Measurements from ENCODE around the gene KCNJ12.
A peak's percentile ranks its signal among the peaks of the same experiment; 100 is the strongest.
"Not testable (repeated sequence)": the region's sequence is repeated elsewhere in the genome, so short reads cannot be mapped to it uniquely, and the experiment has no call there.

KCNJ12 gene

GRCh38 chr17:21349358-21350050 is 26.7 kb upstream of the KCNJ12 start:
- not testable (repeated sequence) for DNase-seq (ENCODE audit: low read depth)

- not testable (repeated sequence) for DNase-seq (ENCODE audit: low read depth)
These were observed 25.7 kb upstream of the KCNJ12 start for GRCh38 chr17:21350495-21350894.

GRCh38 chr17:21351366-21352065 is 24.6 kb upstream of the KCNJ12 start:
- DNase-seq (ENCODE audit: low read depth), result no peak

- DNase-seq (ENCODE audit: low read depth), result no peak
These were observed 23.8 kb upstream of the KCNJ12 start for GRCh38 chr17:21352221-21352980.

GRCh38 chr17:21352981-21353265 is 23.2 kb upstream of the KCNJ12 start:
- DNase-seq (ENCODE audit: low read depth), result no peak

GRCh38 chr17:21353326-21354010 is 22.7 kb upstream of the KCNJ12 start:
- no peak for DNase-seq (ENCODE audit: low read depth)

- DNase-seq (ENCODE audit: low read depth), result no peak
These were observed 21.3 kb upstream of the KCNJ12 start for GRCh38 chr17:21354796-21355385.

- no peak for DNase-seq (ENCODE audit: low read depth)
These were observed 20.6 kb upstream of the KCNJ12 start for GRCh38 chr17:21355586-21355985.

GRCh38 chr17:21356537-21357127 is 19.5 kb upstream of the KCNJ12 start:
- DNase-seq (ENCODE audit: low read depth), result no peak

- no peak for DNase-seq (ENCODE audit: low read depth)
These were observed 18.9 kb upstream of the KCNJ12 start for GRCh38 chr17:21357281-21357680.

GRCh38 chr17:21357696-21358656 is 18.2 kb upstream of the KCNJ12 start:
- no peak for DNase-seq (ENCODE audit: low read depth)

GRCh38 chr17:21358682-21359482 is 17.3 kb upstream of the KCNJ12 start:
- DNase-seq (ENCODE audit: low read depth), result peak; percentile 35

- DNase-seq (ENCODE audit: low read depth), result no peak
These were observed 16.7 kb upstream of the KCNJ12 start for GRCh38 chr17:21359483-21359840.

GRCh38 chr17:21360048-21360447 is 16.1 kb upstream of the KCNJ12 start:
- DNase-seq (ENCODE audit: low read depth), result no peak

GRCh38 chr17:21361020-21361809 is 14.9 kb upstream of the KCNJ12 start:
- no peak for DNase-seq (ENCODE audit: low read depth)

- no peak for DNase-seq (ENCODE audit: low read depth)
These were observed 13.7 kb upstream of the KCNJ12 start for GRCh38 chr17:21362331-21362931.

- DNase-seq (ENCODE audit: low read depth), result no peak
These were observed 12.1 kb upstream of the KCNJ12 start for GRCh38 chr17:21363776-21364642.

GRCh38 chr17:21365016-21365415 is 11.1 kb upstream of the KCNJ12 start:
- no peak for DNase-seq (ENCODE audit: low read depth)
